Fibroblast of lung (primary cell): ENCODE results near the gene TRAPPC8. TPM values are rescaled to one million over a fixed set of nuclear protein-coding genes. Genes with fewer than 3 reads are reported as not detected.
"Not testable (repeated sequence)": the region's sequence is repeated elsewhere in the genome, so short reads cannot be mapped to it uniquely, and the experiment has no call there.

Source experiments
- DNase-seq, 2 donors: peaks; one replicate each; pipeline versions ENCODE4 v3.0.0 to v3.0.0-alpha.2; 2010; ENCODE audit warnings: low read depth in 2 of 2
- H2AFZ ChIP-seq: 2 replicates; pipeline ENCODE4 v1.5.1; 2012; ENCODE audit warnings: low read length, control low read depth, inconsistent platforms
- H3K27ac ChIP-seq: 2 replicates; pipeline ENCODE4 v1.5.1; 2011; ENCODE audit warnings: low read length, control low read depth; ENCODE audit not compliant: insufficient read depth
- H3K27me3 ChIP-seq: 2 replicates; pipeline ENCODE4 v1.5.1; 2011; ENCODE audit warnings: mild to moderate bottlenecking, low read length; ENCODE audit not compliant: control insufficient read depth, insufficient read depth
- H3K36me3 ChIP-seq: 2 replicates; pipeline ENCODE4 v1.5.1; 2011; ENCODE audit warnings: low read length; ENCODE audit not compliant: control insufficient read depth, insufficient read depth
- H3K4me1 ChIP-seq: 2 replicates; pipeline ENCODE4 v1.5.1; 2011; ENCODE audit warnings: low read length; ENCODE audit not compliant: control insufficient read depth, insufficient read depth; ENCODE audit errors: extremely low read depth
- H3K4me2 ChIP-seq: 2 replicates; pipeline ENCODE4 v1.5.1; 2011; ENCODE audit warnings: low read length, control low read depth; ENCODE audit not compliant: insufficient read depth; ENCODE audit errors: extremely low read depth
- H3K4me3 ChIP-seq, 4 experiments: fragments of 200-600 bp in 1 of 4; sonication (generic) in 1 of 4; replicated peaks in 1 of 4; 2 replicates each; pipeline ENCODE4 v1.5.1; 2011 to 2016; ENCODE audit warnings: low read length in 4 of 4, low read depth in 3 of 4, mild to moderate bottlenecking in 3 of 4, control low read depth in 2 of 4, inconsistent platforms in 1 of 4, mixed read lengths in 1 of 4; ENCODE audit not compliant: insufficient read depth in 1 of 4; ENCODE audit errors: control extremely low read depth in 1 of 4
- H3K79me2 ChIP-seq: 2 replicates; pipeline ENCODE4 v1.5.1; 2012; ENCODE audit warnings: mild to moderate bottlenecking, low read length, inconsistent platforms; ENCODE audit not compliant: control insufficient read depth, insufficient read depth
- H3K9ac ChIP-seq: 2 replicates; pipeline ENCODE4 v1.5.1; 2011; ENCODE audit warnings: mild to moderate bottlenecking, low read length, control low read depth; ENCODE audit not compliant: insufficient read depth
- H3K9me3 ChIP-seq: 2 replicates; pipeline ENCODE4 v1.5.1; 2012; ENCODE audit warnings: low read depth, low read length; ENCODE audit not compliant: control insufficient read depth, insufficient read depth
- H4K20me1 ChIP-seq: 2 replicates; pipeline ENCODE4 v1.5.1; 2011; ENCODE audit warnings: low read length; ENCODE audit not compliant: control insufficient read depth, insufficient read depth; ENCODE audit errors: extremely low read depth
- EZH2 ChIP-seq: IDR thresholded peaks from 2 replicates; pipeline ENCODE4 v1.5.1; 2012; ENCODE audit warnings: low read length, control low read depth, mild to moderate bottlenecking; ENCODE audit errors: missing control alignments
- polyA plus RNA-seq, 2 donors: library from polyadenylated mRNA; depleted of rRNA in 1 of 2; stranded (reverse) in 1 of 2; unstranded in 1 of 2; fragments of >200 nt; gene quantifications; 2 replicates each; pipeline ENCODE4 v1.2.1, GENCODE V29; 2011 to 2012; ENCODE audit warnings: missing spikeins in 1 of 2
- total RNA-seq: library from RNA; depleted of rRNA; stranded (reverse); fragments of >200 nt; gene quantifications from 2 replicates; pipeline ENCODE4 v1.2.1, GENCODE V29; 2014
- TF ChIP-seq, protein P1 (sequence below), 2 donors: IDR thresholded peaks in 1 of 2; conservative IDR thresholded peaks in 1 of 2; 1 replicate in 1 of 2; 2 replicates in 1 of 2; pipeline ENCODE4 v1.5.1; 2011 to 2012; ENCODE audit warnings: low read length in 2 of 2, control low read depth in 1 of 2, inconsistent platforms in 1 of 2, low read depth in 1 of 2, mild to moderate bottlenecking in 1 of 2

TRAPPC8 gene
- total and polyA plus RNA-seq, 2 donors (not counting 1 experiment from before 2014, with no cell fraction given) = 53.4 to 64.2 TPM

DNA sequence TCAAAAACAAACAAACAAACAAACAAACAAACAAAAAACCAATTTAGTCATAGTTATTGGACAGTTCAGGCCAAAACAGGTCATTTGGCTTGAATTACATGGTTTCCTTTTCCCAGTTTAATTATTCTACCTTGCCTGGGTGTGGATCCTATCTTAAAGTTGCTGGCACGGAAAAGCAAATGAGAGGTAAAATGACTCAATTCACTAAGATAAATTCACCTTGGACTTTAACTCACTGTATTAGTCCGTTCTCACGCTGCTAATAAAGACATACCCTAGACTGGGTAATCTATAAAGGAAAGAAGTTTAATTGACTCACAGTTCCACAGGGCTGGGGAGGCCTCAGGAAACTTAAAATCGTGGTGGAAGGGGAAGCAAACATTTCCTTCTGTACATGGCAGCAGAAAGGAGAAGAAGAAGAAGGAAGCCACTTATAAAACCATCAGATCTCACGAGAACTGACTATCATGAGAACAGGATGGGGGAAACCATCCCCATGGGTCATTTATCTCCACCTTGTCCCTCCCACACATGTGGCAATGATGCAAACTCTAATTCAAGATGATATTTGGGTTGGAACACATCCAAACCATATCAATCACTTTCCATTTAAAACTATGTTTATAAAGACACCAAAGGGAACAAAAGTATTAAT lies 22.5 kb upstream of the TRAPPC8 start:
- H3K9ac ChIP-seq = no peak overlapping the region
- H3K9me3 ChIP-seq = no peaks in the 10 kb centered on the region
- no peaks in the 10 kb centered on the region for H3K36me3 ChIP-seq
- no peak for DNase-seq
- H4K20me1 ChIP-seq = no peaks in the 10 kb centered on the region
- no peak overlapping the region for H2AFZ ChIP-seq
- no peak overlapping the region for H3K4me2 ChIP-seq
- no peaks in the 10 kb centered on the region for H3K4me1 ChIP-seq
- H3K4me3 ChIP-seq = no peak overlapping the region
- no peak overlapping the region for H3K27ac ChIP-seq
- TF ChIP-seq EZH2 = no peak
- TF ChIP-seq, protein P1, sequence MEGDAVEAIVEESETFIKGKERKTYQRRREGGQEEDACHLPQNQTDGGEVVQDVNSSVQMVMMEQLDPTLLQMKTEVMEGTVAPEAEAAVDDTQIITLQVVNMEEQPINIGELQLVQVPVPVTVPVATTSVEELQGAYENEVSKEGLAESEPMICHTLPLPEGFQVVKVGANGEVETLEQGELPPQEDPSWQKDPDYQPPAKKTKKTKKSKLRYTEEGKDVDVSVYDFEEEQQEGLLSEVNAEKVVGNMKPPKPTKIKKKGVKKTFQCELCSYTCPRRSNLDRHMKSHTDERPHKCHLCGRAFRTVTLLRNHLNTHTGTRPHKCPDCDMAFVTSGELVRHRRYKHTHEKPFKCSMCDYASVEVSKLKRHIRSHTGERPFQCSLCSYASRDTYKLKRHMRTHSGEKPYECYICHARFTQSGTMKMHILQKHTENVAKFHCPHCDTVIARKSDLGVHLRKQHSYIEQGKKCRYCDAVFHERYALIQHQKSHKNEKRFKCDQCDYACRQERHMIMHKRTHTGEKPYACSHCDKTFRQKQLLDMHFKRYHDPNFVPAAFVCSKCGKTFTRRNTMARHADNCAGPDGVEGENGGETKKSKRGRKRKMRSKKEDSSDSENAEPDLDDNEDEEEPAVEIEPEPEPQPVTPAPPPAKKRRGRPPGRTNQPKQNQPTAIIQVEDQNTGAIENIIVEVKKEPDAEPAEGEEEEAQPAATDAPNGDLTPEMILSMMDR (conservative IDR thresholded peaks at IDR 0.05 in 1 of 2, IDR thresholded peaks at IDR 0.05 in 1 of 2; ENCODE audit: low read depth in 1 of 2, low read length in 2 of 2) = no peak
- no peaks in the 10 kb centered on the region for H3K79me2 ChIP-seq
- no peaks in the 10 kb centered on the region for H3K27me3 ChIP-seq

DNA sequence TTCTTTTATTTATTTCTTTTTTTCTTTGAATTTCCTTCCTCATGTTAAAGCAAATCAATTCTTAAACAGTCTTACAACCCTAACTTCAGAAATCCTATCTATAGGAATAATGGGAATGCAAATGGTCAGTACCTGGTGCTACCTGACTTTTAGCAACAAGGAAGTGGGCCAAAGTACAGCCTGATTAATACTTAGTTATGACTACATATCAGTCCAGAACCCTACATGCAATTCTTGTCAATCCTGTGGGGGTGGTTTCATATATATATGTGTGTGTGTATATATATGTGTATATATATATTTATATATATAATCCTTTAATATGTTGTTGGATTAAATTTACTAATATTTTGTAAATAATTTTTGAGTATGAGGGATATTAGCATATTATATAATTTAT lies 14.8 kb upstream of the TRAPPC8 start:
- Histone ChIP-seq H3K27ac (no peak overlapping the region), H4K20me1 (no peaks in the 10 kb centered on the region), H3K27me3 (no peaks in the 10 kb centered on the region), H3K4me2 (no peak overlapping the region), H3K4me3 (no peak overlapping the region), H3K4me1 (no peaks in the 10 kb centered on the region), H2AFZ (no peak overlapping the region), H3K79me2 (no peaks in the 10 kb centered on the region), H3K36me3 (no peaks in the 10 kb centered on the region), H3K9me3 (no peaks in the 10 kb centered on the region), H3K9ac (no peak overlapping the region)
- TF ChIP-seq, protein P1 (conservative IDR thresholded peaks at IDR 0.05 in 1 of 2, IDR thresholded peaks at IDR 0.05 in 1 of 2; ENCODE audit: low read depth in 1 of 2, low read length in 2 of 2) = no peak
- no peak for TF ChIP-seq EZH2
- DNase-seq = no peak

DNA sequence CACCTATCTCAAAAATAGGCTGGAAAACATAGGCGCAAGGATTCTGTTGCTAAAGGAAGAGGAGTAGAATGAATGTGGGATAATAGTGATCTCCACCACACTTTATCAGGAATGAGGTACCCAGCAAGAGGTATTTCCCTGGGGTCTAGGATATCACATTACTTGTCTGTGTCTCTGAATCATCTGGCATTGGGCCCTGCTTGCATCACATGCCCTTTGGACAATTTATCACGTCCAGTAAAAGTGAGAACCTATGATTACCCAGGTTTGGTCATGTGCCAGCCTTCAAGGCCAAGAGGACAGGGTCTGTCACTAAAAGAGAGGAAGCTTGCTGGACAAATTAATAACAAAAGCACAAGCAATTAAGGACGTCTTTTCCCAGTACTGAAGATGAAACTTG lies 11.4 kb upstream of the TRAPPC8 start:
- no peaks in the 10 kb centered on the region for H3K36me3 ChIP-seq
- H2AFZ ChIP-seq = no peak overlapping the region
- peak; percentile 19 to 46 for DNase-seq
- no peak for TF ChIP-seq EZH2
- TF ChIP-seq, protein P1 (conservative IDR thresholded peaks at IDR 0.05 in 1 of 2, IDR thresholded peaks at IDR 0.05 in 1 of 2; ENCODE audit: low read depth in 1 of 2, low read length in 2 of 2) = no peak
- no peaks in the 10 kb centered on the region for H3K79me2 ChIP-seq
- no peak overlapping the region for H3K9ac ChIP-seq
- no peaks in the 10 kb centered on the region for H3K27me3 ChIP-seq
- H3K4me2 ChIP-seq = no peak overlapping the region
- no peak overlapping the region for H3K4me3 ChIP-seq
- no peaks in the 10 kb centered on the region for H3K9me3 ChIP-seq
- no peaks in the 10 kb centered on the region for H3K4me1 ChIP-seq
- H3K27ac ChIP-seq = no peak overlapping the region
- no peaks in the 10 kb centered on the region for H4K20me1 ChIP-seq

DNA sequence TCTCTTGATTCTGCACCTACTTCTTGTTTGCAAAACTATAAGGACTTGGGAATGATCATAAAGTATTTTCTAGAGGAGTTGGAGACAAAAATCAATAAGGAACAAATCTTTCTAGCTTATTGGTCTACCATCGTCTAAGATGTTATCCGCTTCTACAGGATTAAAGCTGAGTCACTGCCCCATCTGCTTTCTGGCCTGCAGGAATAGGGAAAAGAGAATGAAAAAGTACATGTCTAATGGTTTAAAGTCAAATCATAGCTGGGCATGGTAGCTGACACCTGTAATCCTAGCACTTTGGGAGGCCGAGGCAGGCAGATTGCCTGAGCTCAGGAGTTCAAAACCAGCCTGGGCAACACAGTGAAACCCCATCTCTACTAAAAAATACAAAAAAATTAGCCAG lies 10.8 kb upstream of the TRAPPC8 start:
- not testable (repeated sequence) for H3K27me3 ChIP-seq, DNase-seq, H3K4me1 ChIP-seq

More for the DNA sequence above, 10.8 kb upstream of the TRAPPC8 start:
- H3K79me2 ChIP-seq, H2AFZ ChIP-seq, H3K4me2 ChIP-seq, H3K27ac ChIP-seq, H4K20me1 ChIP-seq, H3K9me3 ChIP-seq, H3K36me3 ChIP-seq, H3K9ac ChIP-seq, H3K4me3 ChIP-seq: not testable (repeated sequence)
